SK-N-MC (cell line): Measurements from ENCODE around the gene IGSF9B.

Experiments used
- EZH2 ChIP-seq: fragments of 200-600 bp; sonication (generic); IDR thresholded peaks from one replicate; pipeline ENCODE4 v1.6.1; 2017; ENCODE audit warnings: antibody characterized with exemption
- POLR2AphosphoS5 ChIP-seq: IDR thresholded peaks from 2 replicates; pipeline ENCODE4 v1.6.1; 2012; ENCODE audit warnings: mild to moderate bottlenecking, low read depth, low read length, borderline replicate concordance

GRCh38 chr11:133903875-133904817, 52.6 kb downstream of the IGSF9B start:
- TF ChIP-seq POLR2AphosphoS5 (no peak), EZH2 (no peak)
